ENCODE data around the gene GCNA. TPM values are rescaled to one million over a fixed set of nuclear protein-coding genes. Genes with fewer than 3 reads are reported as not detected.

Gene GCNA
- total and polyA plus RNA-seq, 2 of the 13 experiments (the other 11 are each of a cell fraction or from before 2014, with no cell fraction given) = 0.38 to 0.66 TPM

DNA sequence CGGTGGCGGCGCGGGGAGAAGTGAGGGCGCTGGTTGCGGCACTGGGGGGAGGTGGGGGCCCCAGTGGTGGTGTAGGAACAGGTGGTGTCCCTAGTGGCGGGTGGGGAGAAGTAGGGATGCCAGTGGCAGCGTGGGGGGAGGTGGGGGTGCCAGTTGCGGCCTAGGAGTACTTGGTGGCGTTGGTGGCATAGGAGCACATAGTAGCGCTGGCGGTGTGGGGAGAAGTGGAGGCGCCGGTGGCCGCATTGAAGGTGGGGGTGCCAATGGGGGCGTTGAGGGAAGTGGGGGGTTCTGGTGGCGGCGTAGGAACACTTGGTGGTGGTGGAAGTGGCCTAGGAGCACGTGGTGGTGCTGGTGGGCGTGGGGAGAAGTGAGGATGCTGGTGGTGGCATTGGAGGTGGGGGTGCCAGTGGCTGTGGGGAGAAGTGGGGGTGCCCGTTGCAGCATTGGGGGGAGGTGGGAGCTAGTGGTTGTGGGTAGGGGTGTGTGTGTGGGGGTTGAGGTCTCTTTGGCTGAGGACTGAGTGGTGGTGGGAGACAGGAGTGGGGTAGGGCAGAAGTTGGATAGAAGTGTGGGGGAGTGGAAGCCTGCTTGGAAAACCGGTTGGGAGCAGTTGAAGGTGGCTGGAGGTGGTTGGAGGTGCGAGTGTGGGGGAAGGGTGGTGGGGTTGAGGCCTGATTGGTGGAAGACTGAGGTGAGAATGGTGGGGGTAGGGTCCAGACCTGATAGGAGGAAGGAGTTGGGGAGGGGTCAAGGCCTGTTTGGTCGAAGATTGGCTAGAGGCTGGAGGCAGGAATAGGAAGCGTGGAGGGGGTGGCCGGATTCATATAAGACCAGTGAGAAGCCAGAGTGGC lies 1.1 kb downstream of the GCNA start:
- intact Hi-C loops (cut with micrococcal nuclease; ENCODE audit: unreplicated experiment) = no loop called here
- no peak for DNase-seq (ENCODE audit: low spot score)
- BruUV-seq (replicated peaks) = no TSS peak
- H4K20me1 ChIP-seq (ENCODE audit: insufficient read depth, low read length) = no peaks in the 10 kb centered on the region
- POLR2A ChIA-PET = no interaction called here
- no peak overlapping the region for H3K9ac ChIP-seq (ENCODE audit: insufficient read depth, low read depth, low read length)
- H3K27ac ChIP-seq (ENCODE audit: extremely low read length, insufficient read depth, low read length) = no peak overlapping the region
- TF ChIP-seq, protein P1, sequence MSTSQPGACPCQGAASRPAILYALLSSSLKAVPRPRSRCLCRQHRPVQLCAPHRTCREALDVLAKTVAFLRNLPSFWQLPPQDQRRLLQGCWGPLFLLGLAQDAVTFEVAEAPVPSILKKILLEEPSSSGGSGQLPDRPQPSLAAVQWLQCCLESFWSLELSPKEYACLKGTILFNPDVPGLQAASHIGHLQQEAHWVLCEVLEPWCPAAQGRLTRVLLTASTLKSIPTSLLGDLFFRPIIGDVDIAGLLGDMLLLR (CRISPR knock-in tag; IDR thresholded peaks at IDR 0.05) = no peak
- TF ChIP-seq NR2F2 (IDR thresholded peaks at IDR 0.05; ENCODE audit: borderline replicate concordance, low read depth) (no peak), PHF5A (CRISPR knock-in tag; IDR thresholded peaks at IDR 0.05; ENCODE audit: low read depth, unreplicated experiment) (no peak), MIER3 (CRISPR knock-in tag; IDR thresholded peaks at IDR 0.05; ENCODE audit: borderline replicate concordance) (no peak), ZNF644 (CRISPR knock-in tag; IDR thresholded peaks at IDR 0.05; ENCODE audit: low read depth) (no peak)
- no peaks in the 10 kb centered on the region for H3K9me3 ChIP-seq (ENCODE audit: low read length)
- 98% methylated on average over 26 of the region's 26 CpGs for WGBS (ENCODE audit: low lambda C conversion rate)
- in situ Hi-C loops (cut with HindIII; ENCODE audit: extremely low pct_ligation_motif_present, low pct_unique_long_range_greater_than_20kb) = no loop called here
- H2AFZ ChIP-seq (ENCODE audit: low read length) = no peak overlapping the region
- ATAC-seq = peak; percentile 46
- H3K4me2 ChIP-seq (ENCODE audit: low read depth, low read length) = no peak overlapping the region
- H3K4me3 ChIP-seq (replicated peaks in 1 of 3; ENCODE audit: insufficient read depth in 1 of 3, low read depth in 2 of 3, low read length in 3 of 3) = no peak overlapping the region
- FAIRE-seq = no peak
- no peaks in the 10 kb centered on the region for H3K27me3 ChIP-seq (ENCODE audit: control insufficient read depth in 1 of 2, insufficient read depth in 2 of 2, low read length in 2 of 2)
- no peaks in the 10 kb centered on the region for H3K79me2 ChIP-seq (ENCODE audit: insufficient read depth, low read length)
- H3K4me1 ChIP-seq (ENCODE audit: insufficient read depth, low read length) = no peaks in the 10 kb centered on the region
- no peaks in the 10 kb centered on the region for H3K36me3 ChIP-seq (replicated peaks in 1 of 2; ENCODE audit: control insufficient read depth in 1 of 2, insufficient read depth in 2 of 2, low read length in 2 of 2)
- CTCF ChIA-PET (ENCODE audit: low intra/inter-chr PET ratio, low total read pairs) = no interaction called here

DNA sequence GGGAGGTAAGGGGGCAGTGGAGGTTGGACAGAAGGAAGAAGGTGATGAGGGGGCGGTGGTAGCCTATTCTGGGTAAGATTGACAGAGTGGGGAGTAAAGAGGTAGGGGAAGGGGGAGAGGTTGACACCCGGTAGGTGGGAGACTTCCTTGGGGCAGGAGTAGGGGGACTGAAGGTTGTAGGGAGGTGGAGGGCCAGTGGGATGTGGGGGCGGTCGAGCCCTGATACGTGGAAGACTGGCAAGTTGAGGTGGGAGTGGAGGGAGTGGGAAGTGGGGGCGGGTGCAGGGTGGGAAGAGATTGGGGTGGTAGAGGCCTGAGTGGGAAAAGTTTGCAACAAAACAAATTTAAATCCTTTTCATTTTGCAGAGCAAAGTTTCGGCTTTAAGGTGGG lies 1.7 kb downstream of the GCNA start:
- no TSS peak for BruUV-seq (replicated peaks)
- no peak overlapping the region for H3K9ac ChIP-seq (ENCODE audit: insufficient read depth, low read depth, low read length)
- WGBS (ENCODE audit: low lambda C conversion rate) = 97% methylated on average over 7 of the region's 7 CpGs
- no peaks in the 10 kb centered on the region for H3K79me2 ChIP-seq (ENCODE audit: insufficient read depth, low read length)
- in situ Hi-C loops (cut with HindIII; ENCODE audit: extremely low pct_ligation_motif_present, low pct_unique_long_range_greater_than_20kb) = no loop called here
- H3K36me3 ChIP-seq (replicated peaks in 1 of 2; ENCODE audit: control insufficient read depth in 1 of 2, insufficient read depth in 2 of 2, low read length in 2 of 2) = no peaks in the 10 kb centered on the region
- H2AFZ ChIP-seq (ENCODE audit: low read length) = no peak overlapping the region
- intact Hi-C loops (cut with micrococcal nuclease; ENCODE audit: unreplicated experiment) = no loop called here
- H3K4me2 ChIP-seq (ENCODE audit: low read depth, low read length) = no peak overlapping the region
- H3K9me3 ChIP-seq (ENCODE audit: low read length) = no peaks in the 10 kb centered on the region
- no peak overlapping the region for H3K27ac ChIP-seq (ENCODE audit: extremely low read length, insufficient read depth, low read length)
- no peak overlapping the region for H3K4me3 ChIP-seq (replicated peaks in 1 of 3; ENCODE audit: insufficient read depth in 1 of 3, low read depth in 2 of 3, low read length in 3 of 3)
- CTCF ChIA-PET (ENCODE audit: low intra/inter-chr PET ratio, low total read pairs) = no interaction called here
- ATAC-seq (no peak), DNase-seq (ENCODE audit: low spot score) (no peak), FAIRE-seq (no peak)
- no peaks in the 10 kb centered on the region for H3K27me3 ChIP-seq (ENCODE audit: control insufficient read depth in 1 of 2, insufficient read depth in 2 of 2, low read length in 2 of 2)
- POLR2A ChIA-PET = no interaction called here
- no peaks in the 10 kb centered on the region for H4K20me1 ChIP-seq (ENCODE audit: insufficient read depth, low read length)
- H3K4me1 ChIP-seq (ENCODE audit: insufficient read depth, low read length) = no peaks in the 10 kb centered on the region
- no peak for TF ChIP-seq IRF2 (CRISPR knock-in tag; IDR thresholded peaks at IDR 0.05)
